GM12874 (cell line): ENCODE measurements around the gene DPY30.

Experiments used
- CTCF ChIP-seq: IDR thresholded peaks from 2 replicates; pipeline ENCODE4 v1.5.1; 2011; ENCODE audit warnings: low read depth, mild to moderate bottlenecking, control low read depth, low read length, moderate library complexity; ENCODE audit not compliant: insufficient read depth

DPY30 gene

GRCh38 chr2:32061973-32062861 is 22.6 kb upstream of the DPY30 start:
- no peak for TF ChIP-seq CTCF

GRCh38 chr2:32061430-32061829 is 21.8 kb upstream of the DPY30 start:
- TF ChIP-seq CTCF: no peak

- TF ChIP-seq CTCF: no peak
These were observed 20.7 kb upstream of the DPY30 start for GRCh38 chr2:32060266-32060665.

- TF ChIP-seq CTCF: no peak
These were observed 18.5 kb upstream of the DPY30 start for GRCh38 chr2:32058130-32058529.

- TF ChIP-seq CTCF: no peak
These were observed 12.3 kb upstream of the DPY30 start for GRCh38 chr2:32051836-32052439.

GRCh38 chr2:32043561-32043960 is 4.0 kb upstream of the DPY30 start:
- no peak for TF ChIP-seq CTCF

- no peak for TF ChIP-seq CTCF
These were observed 26.7 kb downstream of the DPY30 start for GRCh38 chr2:32012872-32013271.
